Chondrocyte (in vitro differentiated cells): ENCODE data around the gene PTPRK. TPM values are rescaled to one million over a fixed set of nuclear protein-coding genes. Genes with fewer than 3 reads are reported as not detected.

Experiments used
- DNase-seq: peaks from one replicate; pipeline ENCODE4 v3.0.0; 2021; ENCODE audit warnings: mixed read lengths, low spot score
- H3K27ac Mint-ChIP-seq: one replicate; pipeline ENCODE4 v1.8.0; 2021; ENCODE audit warnings: mild to moderate bottlenecking, moderate library complexity, mixed read lengths; ENCODE audit not compliant: unreplicated experiment
- H3K27me3 Mint-ChIP-seq: 2 replicates; pipeline ENCODE4 v1.8.0; 2021; ENCODE audit warnings: low read depth, mixed read lengths
- H3K36me3 Mint-ChIP-seq: 2 replicates; pipeline ENCODE4 v1.8.0; 2021; ENCODE audit warnings: low read depth, mixed read lengths
- H3K4me1 Mint-ChIP-seq: 2 replicates; pipeline ENCODE4 v1.8.0; 2021; ENCODE audit warnings: low read depth, mild to moderate bottlenecking, mixed read lengths
- H3K4me3 Mint-ChIP-seq: one replicate; pipeline ENCODE4 v1.8.0; 2021; ENCODE audit warnings: mild to moderate bottlenecking, moderate library complexity, mixed read lengths; ENCODE audit not compliant: unreplicated experiment
- H3K9me3 Mint-ChIP-seq: 2 replicates; pipeline ENCODE4 v1.8.0; 2021; ENCODE audit warnings: low read depth, mixed read lengths
- CTCF ChIP-seq: fragments of 200-600 bp; sonication (generic); IDR thresholded peaks from 2 replicates; pipeline ENCODE4 v1.5.0; 2021; ENCODE audit warnings: antibody characterized with exemption, mild to moderate bottlenecking, moderate library complexity
- total RNA-seq: library from RNA; stranded (reverse); gene quantifications from 3 replicates; pipeline ENCODE4 v1.2.1, GENCODE V29; 2021

Gene PTPRK
- total RNA-seq, 1 donor from 2014 or later: 63.3 TPM

DNA sequence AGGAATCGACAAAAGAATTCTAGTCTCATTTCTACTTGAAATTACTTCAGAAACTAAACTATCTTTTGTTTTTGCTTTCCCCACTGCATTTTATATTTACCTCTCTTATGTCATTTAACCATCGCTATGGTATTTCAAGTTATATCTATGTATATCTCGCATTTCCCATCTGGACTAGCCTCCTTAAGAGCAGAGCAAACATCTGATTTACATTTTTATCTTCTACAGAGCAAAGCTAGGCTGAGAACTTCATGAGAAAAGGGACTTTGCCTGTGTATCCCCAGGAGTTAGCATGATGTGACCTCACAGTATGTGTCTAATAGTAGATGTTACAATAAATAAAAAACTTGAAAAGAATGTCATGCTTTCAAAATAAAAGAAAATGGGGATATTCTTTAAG lies 201.2 kb downstream of the PTPRK start:
- DNase-seq: no peak
- no peaks in the 10 kb centered on the region for H3K4me1 Mint-ChIP-seq

DNA sequence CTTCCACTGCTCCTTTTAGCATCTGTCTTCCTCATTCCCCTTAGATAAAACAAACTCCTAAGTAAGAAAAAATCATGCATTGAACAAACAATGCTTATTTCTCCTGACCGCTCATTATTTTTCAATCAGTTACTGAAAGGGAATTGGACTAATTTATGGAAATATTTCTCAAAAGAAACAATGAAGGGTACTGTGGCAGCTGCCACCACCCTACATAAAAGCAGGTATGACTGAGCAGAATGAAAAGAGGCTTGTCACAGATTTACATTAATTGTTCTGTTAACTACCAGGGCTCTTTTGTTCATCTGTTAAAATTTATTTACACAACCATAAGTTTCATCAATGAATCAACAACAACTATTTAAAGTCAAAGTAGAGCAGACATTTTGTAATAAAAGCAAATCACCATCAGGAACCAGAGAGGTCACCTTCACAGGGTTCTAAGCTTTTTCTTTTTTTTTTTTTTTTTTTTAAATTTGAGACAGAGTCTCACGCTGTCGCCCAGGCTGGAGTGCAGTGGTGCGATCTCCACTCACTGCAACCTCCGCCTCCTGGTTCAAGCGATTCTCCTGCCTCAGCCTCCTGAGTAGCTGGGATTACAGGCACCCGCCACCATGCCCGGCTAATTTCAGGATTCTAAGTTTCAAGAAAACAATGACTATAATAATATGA lies 204.0 kb downstream of the PTPRK start:
- Mint-ChIP-seq H3K36me3 (peaks cover under 1% of the 10 kb centered on the region), H3K27ac (no peak overlapping the region), H3K9me3 (no peaks in the 10 kb centered on the region), H3K4me3 (no peak overlapping the region), H3K4me1 (no peaks in the 10 kb centered on the region), H3K27me3 (no peaks in the 10 kb centered on the region)
- no peak for DNase-seq
- no peak for TF ChIP-seq CTCF

More for the DNA sequence above, 201.2 kb downstream of the PTPRK start:
- H3K36me3 Mint-ChIP-seq: peaks cover 1% of the 10 kb centered on the region
- no peaks in the 10 kb centered on the region for H3K9me3 Mint-ChIP-seq
- H3K27ac Mint-ChIP-seq: no peak overlapping the region
- H3K4me3 Mint-ChIP-seq: no peak overlapping the region
- no peaks in the 10 kb centered on the region for H3K27me3 Mint-ChIP-seq
- TF ChIP-seq CTCF: no peak

- Mint-ChIP-seq H3K27ac (no peak overlapping the region), H3K9me3 (no peaks in the 10 kb centered on the region), H3K27me3 (no peaks in the 10 kb centered on the region), H3K4me3 (no peak overlapping the region), H3K36me3 (no peaks in the 10 kb centered on the region), H3K4me1 (no peaks in the 10 kb centered on the region)
- TF ChIP-seq CTCF: no peak
- DNase-seq: no peak
These were observed 206.2 kb downstream of the PTPRK start for GRCh38 chr6:128314190-128314589.

DNA sequence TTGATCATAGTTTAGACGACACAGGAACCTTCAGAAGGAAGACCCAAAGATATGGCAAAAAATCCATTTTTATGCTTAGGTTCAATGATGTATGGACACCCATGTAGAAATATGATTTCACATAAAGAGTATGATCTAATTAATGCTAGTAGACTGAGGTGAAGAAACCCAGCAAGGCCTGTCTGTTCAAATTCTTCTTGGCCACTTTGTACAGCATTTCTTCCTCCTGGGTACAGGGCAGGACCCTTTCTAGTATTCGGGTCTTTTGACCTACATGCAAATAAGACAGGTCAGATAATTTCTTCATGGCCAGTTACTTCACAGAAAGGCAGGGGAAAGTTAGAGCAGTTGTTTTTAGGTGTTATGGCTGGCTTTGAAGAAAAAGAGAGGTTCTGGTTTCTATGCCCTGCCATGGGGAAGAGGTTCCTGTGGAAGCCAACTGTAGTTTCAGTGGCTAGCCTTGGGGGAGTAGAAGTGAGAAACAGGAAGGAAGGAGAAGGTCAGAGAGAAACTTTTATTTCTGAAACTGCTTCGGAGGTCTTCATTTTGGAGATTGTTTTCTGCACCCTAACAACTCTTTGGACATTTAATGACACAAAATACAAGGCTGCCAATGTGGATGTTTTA lies 208.3 kb downstream of the PTPRK start:
- DNase-seq: no peak
- H3K36me3 Mint-ChIP-seq: no peaks in the 10 kb centered on the region
- no peaks in the 10 kb centered on the region for H3K27me3 Mint-ChIP-seq
- no peaks in the 10 kb centered on the region for H3K9me3 Mint-ChIP-seq
- no peak overlapping the region for H3K4me3 Mint-ChIP-seq
- H3K27ac Mint-ChIP-seq: no peak overlapping the region
- no peaks in the 10 kb centered on the region for H3K4me1 Mint-ChIP-seq
- TF ChIP-seq CTCF: no peak

DNA sequence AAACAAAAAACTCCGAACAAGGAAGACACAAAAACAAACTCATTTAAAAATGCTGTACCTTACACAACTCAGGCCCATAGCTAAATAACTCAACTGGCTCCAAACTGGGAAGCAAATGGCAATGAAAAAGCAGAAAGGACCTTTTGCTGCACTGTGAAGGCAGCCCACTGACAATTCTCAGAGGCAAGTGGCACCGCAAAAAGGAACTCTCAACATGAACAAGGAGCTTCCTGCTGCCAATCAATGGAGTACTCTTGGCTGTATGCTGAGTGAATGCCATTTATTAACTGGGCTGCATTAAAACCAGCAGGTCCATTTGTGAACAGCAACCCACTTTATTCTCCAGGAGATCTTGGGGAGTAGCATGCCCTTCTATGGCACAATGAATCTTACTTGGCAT lies 209.9 kb downstream of the PTPRK start:
- no peaks in the 10 kb centered on the region for H3K9me3 Mint-ChIP-seq
- H3K4me3 Mint-ChIP-seq: no peak overlapping the region
- TF ChIP-seq CTCF: no peak
- H3K36me3 Mint-ChIP-seq: no peaks in the 10 kb centered on the region
- H3K27ac Mint-ChIP-seq: no peak overlapping the region
- H3K4me1 Mint-ChIP-seq: peaks cover 9% of the 10 kb centered on the region
- DNase-seq: no peak
- no peaks in the 10 kb centered on the region for H3K27me3 Mint-ChIP-seq
